Heart right ventricle (tissue), 12 donors: Measurements from ENCODE around the gene CPZ. TPM values are rescaled to one million over a fixed set of nuclear protein-coding genes. Genes with fewer than 3 reads are reported as not detected.

Experiments
- polyA plus RNA-seq, 2 donors: library from polyadenylated mRNA; stranded (reverse); fragments of 200-250 nt; gene quantifications; one replicate each; pipeline ENCODE4 v1.2.3, GENCODE V29; 2013
- total RNA-seq, 10 donors: library from RNA; stranded (reverse); fragmentation: NEBNext Ultra II Directional in 3 of 10; extraction: Animal tissue kit (Norgen Biotek cat#: 25700) in 3 of 10; gene quantifications; one replicate each; pipeline versions ENCODE4 v1.2.1 to v1.2.4, GENCODE V29; 2021 to 2023
- donor health status: ischemic (EF 13 %, LVEDD 7.1; RV severe dilation, severe dysfunction).
- donor health status: healthy with polysubstance abuse.
- donor health status: DM: no; HTN: yes; CAD: no.
- donor health status: DM: no; HTN: no; CAD: no.
- donor health status: ischemic (EF 25% LVEDD 6.9; RV normal size, moderate dysfunction).
- donor health status: ischemic (EF 25% LVEDD 5.7; RV mildly dilated, moderate dysfunction).
- donor health status: healthy.
- donor health status: nonischemic (EF 11% LVEDD 7.7; RV severe dilation, severe dysfunction).
- donor health status: DM: yes; HTN: yes; CAD: no.
- donor health status: PGD.
- donor health status: ischemic (EF 29% LVEDD 5.4; RV normal size, mild dysfunction).
- donor health status: nonischemic (EF 23%, LVEDD 6.1; RV moderate dilation, normal function).

The CPZ gene
- total and polyA plus RNA-seq, 12 donors, result 0.12 to 0.85 (median 0.70) TPM; not detected in 5

Other genes starting within 250 kb of the CPZ start
- gene ACOX3, start 152.0 kb upstream of the CPZ start, total RNA-seq, result 10 to 100 TPM; 21.6 to 28.9 (median 25.6) TPM
- gene ACOX3, start 152.0 kb upstream of the CPZ start, polyA plus RNA-seq, result 10 to 100 TPM; 17.9 to 18.5 TPM
- 10 to 100 TPM in 2 of 10 donors, 1 to 10 TPM in 8; 6.0 to 10.2 (median 8.4) TPM for gene TRMT44, start 152.0 kb upstream of the CPZ start, total RNA-seq
- gene TRMT44, start 152.0 kb upstream of the CPZ start, polyA plus RNA-seq, result 1 to 10 TPM; 4.5 to 5.3 TPM
- under 1 TPM in 1 of 10 donors, not detected in 9; 0.12 TPM for gene GPR78, start 12.4 kb upstream of the CPZ start, total RNA-seq
- under 1 TPM in 1 of 2 donors, not detected in 1; 0.01 TPM for gene GPR78, start 12.4 kb upstream of the CPZ start, polyA plus RNA-seq